NCI-H146 treated with DMSO at 0.1 percent for 48 hours (cell line): ENCODE measurements around the gene GAK.

Experiments used
- DNase-seq: peaks from one replicate; lab custom pipeline; 2025; ENCODE audit not compliant: unreplicated experiment; lab: John Stamatoyannopoulos, UW

Gene GAK

GRCh38 chr4:874056-874455 lies 58.1 kb downstream of the GAK start:
- DNase-seq = no peak

GRCh38 chr4:872241-872981 lies 59.7 kb downstream of the GAK start:
- no peak for DNase-seq

GRCh38 chr4:871484-871883 lies 60.6 kb downstream of the GAK start:
- no peak for DNase-seq

DNA sequence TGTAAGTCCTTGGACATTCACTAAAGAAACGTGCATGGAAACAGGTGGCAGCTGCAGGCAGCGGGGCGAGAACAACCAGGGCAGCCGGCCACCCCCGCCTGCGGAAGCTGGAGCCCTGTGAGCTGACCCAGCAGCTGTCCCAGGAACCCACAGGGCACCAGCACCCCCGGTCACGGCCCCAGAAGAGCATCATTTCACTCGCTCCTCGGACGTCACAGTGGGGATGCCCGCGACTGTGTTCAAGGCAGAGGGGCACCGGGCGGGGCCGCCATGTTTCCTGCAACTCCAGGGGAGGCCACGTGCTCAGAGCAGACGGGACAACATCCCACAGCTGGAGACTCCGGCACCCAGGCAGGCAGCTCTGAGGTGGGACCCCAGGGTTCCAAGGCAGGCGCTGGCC lies 61.2 kb downstream of the GAK start:
- DNase-seq = no peak

GRCh38 chr4:869776-870175 lies 62.3 kb downstream of the GAK start:
- no peak for DNase-seq

DNA sequence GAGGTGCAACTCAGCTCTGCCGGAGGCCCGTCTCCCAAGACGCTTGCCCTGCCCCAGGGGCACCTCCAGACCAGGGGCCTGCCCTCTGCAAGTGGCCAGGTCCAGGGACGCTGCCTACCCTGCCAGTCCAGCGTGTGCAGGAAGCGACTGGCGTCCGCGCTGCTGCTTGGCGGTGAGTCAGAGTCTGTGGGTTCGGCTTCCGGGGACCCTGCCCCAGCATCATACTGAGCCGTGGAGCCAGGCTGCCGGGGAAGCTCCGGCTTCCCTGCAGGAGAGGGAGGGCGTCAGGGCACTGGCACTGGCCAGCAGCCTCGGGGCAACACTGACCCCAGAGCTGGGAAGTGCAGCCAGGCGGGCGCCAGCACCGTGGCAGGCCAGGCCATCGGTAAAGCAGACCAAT lies 63.7 kb downstream of the GAK start:
- no peak for DNase-seq

DNA sequence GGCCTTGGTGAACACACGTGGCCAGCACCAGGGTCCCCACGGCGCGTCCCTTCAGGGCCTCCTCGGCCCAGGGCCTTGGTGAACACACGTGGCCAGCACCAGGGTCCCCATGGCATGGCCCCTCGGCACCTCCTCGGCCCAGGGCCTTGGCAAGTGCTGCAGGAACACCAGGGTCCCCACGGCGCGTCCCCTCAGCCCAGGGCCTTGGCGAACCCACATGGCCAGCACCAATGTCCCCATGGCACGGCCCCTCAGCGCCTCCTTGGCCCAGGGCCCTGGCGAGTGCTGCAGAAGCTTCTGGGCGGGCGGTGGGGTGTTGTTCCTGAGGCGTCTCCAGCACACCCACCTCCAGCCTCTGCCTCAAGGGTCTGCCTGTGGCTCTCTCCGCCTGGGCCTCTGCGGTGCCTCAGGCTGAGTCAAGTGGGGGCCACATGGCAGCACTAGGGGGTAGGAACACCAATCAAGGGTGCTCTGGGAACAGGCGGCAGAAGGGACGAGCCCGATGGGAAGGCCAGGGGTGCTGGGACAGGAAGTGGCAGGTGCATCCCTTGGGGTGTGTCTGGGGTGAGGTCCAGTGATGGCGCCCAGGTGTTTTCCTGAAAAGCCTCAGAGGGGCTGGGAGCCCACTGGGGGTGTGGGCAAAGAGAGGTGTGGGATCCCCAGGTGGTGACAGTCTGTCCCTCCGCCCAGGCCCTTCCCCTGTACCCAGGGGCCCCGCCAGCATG lies 64.4 kb downstream of the GAK start:
- DNase-seq = no peak

GRCh38 chr4:866761-867390 lies 65.2 kb downstream of the GAK start:
- DNase-seq = no peak

DNA sequence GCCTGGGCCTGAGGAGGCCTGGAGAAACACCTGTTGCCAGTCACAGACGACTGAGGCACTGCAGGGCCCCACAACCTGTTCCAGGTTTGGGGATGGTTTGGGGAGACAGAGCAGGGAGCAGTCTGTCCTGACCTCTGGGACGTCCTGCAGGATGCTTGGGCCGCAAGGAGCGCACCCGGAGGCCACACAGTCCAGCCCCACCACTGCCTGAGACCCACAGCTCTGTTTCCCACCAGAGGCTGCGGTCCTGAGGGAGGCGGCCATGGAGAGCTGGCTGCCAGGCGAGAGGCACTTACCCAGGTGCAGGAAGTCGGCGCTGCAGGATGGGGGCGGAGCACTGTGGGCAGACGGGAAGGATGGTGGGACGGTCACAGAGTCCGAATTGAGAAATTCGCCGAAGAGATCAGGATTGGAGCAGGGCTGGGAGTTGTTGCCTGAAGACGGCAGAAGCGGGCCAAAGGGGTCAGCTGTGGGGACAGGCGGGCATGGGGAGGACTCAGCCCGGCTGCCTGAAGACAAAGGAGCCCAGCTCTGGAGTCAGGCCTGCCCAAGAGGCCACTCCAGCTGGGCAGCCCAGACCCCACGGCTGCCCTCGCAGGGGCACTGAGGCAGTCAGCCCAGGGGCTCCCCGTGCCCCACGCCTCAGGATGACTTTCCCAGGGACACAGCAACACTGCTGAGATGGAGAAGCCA lies 65.9 kb downstream of the GAK start:
- no peak for DNase-seq

GRCh38 chr4:865572-865971 lies 66.5 kb downstream of the GAK start:
- no peak for DNase-seq

- DNase-seq = no peak
These were observed 67.0 kb downstream of the GAK start for GRCh38 chr4:865121-865465.

- no peak for DNase-seq
These were observed 67.5 kb downstream of the GAK start for GRCh38 chr4:864456-865120.

GRCh38 chr4:860561-860960 lies 71.6 kb downstream of the GAK start:
- DNase-seq = no peak

DNA sequence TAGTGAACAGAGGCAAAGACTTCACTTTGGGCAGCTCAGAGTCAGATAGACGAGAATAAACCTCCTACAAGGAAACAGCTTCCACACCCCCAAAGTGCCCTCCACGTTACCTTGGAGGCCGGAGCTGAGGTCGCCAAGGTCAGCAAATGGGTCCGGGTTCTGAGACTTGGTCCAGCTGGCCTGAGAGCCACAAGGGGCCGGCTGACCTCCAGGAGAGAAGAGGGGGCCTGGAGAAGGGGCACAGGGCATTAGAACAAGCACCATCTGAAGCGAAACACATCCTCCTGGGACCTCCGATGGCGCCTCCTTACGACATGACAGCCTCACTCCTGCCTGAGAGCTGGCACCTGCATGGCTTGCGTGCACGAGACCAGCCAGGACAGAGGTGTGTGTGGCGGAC lies 72.6 kb downstream of the GAK start:
- no peak for DNase-seq

- no peak for DNase-seq
These were observed 73.2 kb downstream of the GAK start for GRCh38 chr4:858831-859451.

DNA sequence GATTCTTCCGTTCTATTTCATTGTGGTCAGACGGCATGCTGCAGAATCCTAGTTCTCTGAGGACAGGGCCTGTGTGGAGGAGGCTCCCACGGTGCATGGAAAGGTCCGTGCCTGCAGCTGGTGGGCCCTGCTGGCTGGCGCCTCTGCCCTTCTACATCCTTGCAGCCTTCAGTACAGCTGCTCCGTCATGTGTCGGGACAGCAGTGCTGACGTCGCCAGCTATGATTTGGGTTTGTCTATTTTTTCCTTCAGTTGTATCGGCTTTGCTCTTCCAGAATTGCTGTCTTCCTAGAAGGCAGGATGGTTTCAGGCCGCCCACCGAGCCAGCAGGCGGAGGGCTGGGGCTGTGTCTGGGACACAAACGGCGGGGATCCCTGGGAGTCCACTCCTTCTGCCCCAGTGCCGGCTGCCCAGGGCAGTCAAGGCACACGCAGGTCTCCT lies 74.1 kb downstream of the GAK start:
- no peak for DNase-seq

DNA sequence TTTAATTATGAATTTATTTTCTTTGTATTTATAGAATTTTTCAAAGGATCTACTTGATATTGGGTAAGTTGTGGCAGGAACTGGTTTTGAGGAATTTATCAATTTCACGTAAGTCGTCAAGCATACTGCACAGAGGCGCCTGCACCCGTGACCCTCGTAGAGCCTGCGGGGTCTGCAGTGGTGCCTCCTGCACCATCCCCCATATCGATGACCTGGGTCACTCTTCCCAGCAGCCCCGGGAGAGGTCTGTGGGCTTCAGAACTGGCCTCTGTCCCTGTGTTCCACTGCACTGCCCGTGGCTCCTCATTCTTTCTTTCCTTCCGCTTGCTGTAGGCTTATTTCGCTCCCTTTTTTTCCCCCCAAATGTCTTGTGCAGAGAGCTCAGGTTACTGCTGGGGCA lies 74.7 kb downstream of the GAK start:
- DNase-seq = no peak

DNA sequence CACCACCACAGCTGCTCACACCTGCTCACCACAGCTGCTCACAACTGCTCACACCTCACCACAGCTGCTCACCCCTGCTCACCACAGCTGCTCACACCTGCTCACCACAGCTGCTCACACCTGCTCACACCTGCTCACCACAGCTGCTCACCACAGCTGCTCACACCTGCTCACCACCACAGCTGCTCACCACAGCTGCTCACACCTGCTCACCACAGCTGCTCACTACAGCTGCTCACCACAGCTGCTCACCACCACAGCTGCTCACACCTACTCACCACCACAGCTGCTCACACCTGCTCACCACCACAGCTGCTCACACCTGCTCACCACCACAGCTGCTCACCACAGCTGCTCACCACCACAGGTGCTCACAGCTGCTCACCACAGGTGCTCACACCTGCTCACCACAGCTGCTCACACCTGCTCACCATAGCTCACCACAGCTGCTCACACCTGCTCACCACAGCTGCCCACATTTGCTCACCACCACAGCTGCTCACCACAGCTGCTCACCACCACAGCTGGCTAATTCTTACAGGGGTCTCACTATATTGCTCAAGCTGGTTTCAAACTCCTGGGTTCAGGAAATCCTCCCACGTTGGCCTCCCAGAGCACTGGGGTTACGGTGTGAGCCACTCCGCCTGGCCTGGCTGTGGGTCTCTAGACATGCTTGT lies 75.8 kb downstream of the GAK start:
- no peak for DNase-seq

DNA sequence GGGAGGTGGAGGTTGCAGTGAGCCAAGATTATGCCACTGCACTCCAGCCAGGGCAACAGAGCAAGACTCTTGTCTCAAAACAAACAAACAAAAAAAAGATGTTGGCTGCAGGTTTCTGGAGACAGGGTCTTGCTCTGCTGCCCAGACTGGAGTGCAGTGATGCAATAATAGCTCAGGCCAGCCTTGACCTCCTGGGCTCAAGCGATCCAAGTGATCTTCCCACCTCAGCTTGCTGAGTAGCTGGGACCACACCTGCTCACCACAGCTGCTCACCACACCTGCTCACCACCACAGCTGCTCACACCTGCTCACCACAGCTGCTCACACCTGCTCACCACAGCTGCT lies 76.3 kb downstream of the GAK start:
- no peak for DNase-seq

DNA sequence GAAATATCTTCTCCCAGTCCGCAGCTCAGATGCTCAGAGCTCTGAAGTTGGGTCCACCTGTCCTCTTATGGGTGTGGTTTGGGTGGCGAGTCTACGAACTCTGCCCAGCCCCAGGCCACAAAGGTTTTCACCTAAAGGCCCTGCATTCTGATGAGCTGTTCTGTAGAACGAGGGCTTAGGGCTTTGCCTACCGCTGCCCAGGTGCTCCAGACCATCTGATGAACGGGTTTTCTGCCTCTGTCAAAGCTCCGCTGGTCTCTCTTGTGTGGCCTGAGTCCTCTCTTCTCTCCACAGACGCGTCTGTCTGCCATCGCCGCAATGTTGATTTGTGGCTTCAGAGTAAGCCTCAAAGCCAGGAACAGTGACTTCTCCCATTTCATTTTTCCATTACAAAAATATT lies 77.8 kb downstream of the GAK start:
- no peak for DNase-seq
